HG03066 (cell line): ENCODE results near the gene SPOCK3.
"Not testable (repeated sequence)": the region's sequence is repeated elsewhere in the genome, so short reads cannot be mapped to it uniquely, and the experiment has no call there.

Experiments used
- ATAC-seq: cut with Tn5 transposase; IDR thresholded peaks from one replicate; pipeline ENCODE4 v1.9.1; 2021; ENCODE audit warnings: low read depth; ENCODE audit not compliant: unreplicated experiment

Gene SPOCK3

GRCh38 chr4:166723532-166724140 lies 510.7 kb downstream of the SPOCK3 start:
- no peak for ATAC-seq

- ATAC-seq, result not testable (repeated sequence)
Observed at GRCh38 chr4:166715748-166716713, 518.3 kb downstream of the SPOCK3 start.

GRCh38 chr4:166700592-166700991 lies 533.7 kb downstream of the SPOCK3 start:
- no peak for ATAC-seq

- no peak for ATAC-seq
Observed at GRCh38 chr4:166688835-166689234, 545.5 kb downstream of the SPOCK3 start.

GRCh38 chr4:166687828-166688227 lies 546.5 kb downstream of the SPOCK3 start:
- ATAC-seq, result no peak
